Muscle of back (tissue), 11 donors: ENCODE results near the gene TIMELESS. TPM values are rescaled to one million over a fixed set of nuclear protein-coding genes. Genes with fewer than 3 reads are reported as not detected.
"Not testable (repeated sequence)": the region's sequence is repeated elsewhere in the genome, so short reads cannot be mapped to it uniquely, and the experiment has no call there.

Experiments
- DNase-seq, 3 donors: peaks; one replicate each; pipeline versions ENCODE4 v3.0.0 to v3.0.0-alpha.2; 2013
- polyA plus RNA-seq, 10 donors: library from polyadenylated mRNA; unstranded; fragments of 120-200 nt; gene quantifications; one replicate each; pipeline ENCODE4 v1.2.1, GENCODE V29; 2013; ENCODE audit not compliant: insufficient read length in 10 of 10

TIMELESS gene
- polyA plus RNA-seq, 10 donors = 11.5 to 22.6 (median 14.6) TPM

- DNase-seq = peak; percentile 93 to 97 (median 96)
Observed at GRCh38 chr12:56468216-56469006, 19.2 kb upstream of the TIMELESS start, which contains the start of gene SPRYD4. Gene SPRYD4, plus strand, starts transcription at chr12:56468578. Its CDS starts 14 bp downstream, at chr12:56468592.

- DNase-seq = no peak
Observed at GRCh38 chr12:56462565-56462964, 13.3 kb upstream of the TIMELESS start.

GRCh38 chr12:56461235-56462159, 12.3 kb upstream of the TIMELESS start:
- no peak for DNase-seq

GRCh38 chr12:56457817-56458216, 8.6 kb upstream of the TIMELESS start:
- DNase-seq = no peak

GRCh38 chr12:56454557-56454956, 5.3 kb upstream of the TIMELESS start, which contains the start of gene MIP:
Gene MIP, minus strand, starts transcription at chr12:56454657. Its CDS starts 44 bp downstream, at chr12:56454613.
- no peak for DNase-seq

GRCh38 chr12:56451147-56451546, 1.9 kb upstream of the TIMELESS start:
- no peak for DNase-seq

- DNase-seq = no peak
Observed at GRCh38 chr12:56450241-56450640, 1.0 kb upstream of the TIMELESS start.

GRCh38 chr12:56449622-56449984, 377 bp upstream of the TIMELESS start:
- DNase-seq = no peak

GRCh38 chr12:56443208-56443607, 6.0 kb downstream of the TIMELESS start:
- DNase-seq = not testable (repeated sequence)

- DNase-seq = no peak
Observed at GRCh38 chr12:56437430-56438176, 11.6 kb downstream of the TIMELESS start.

GRCh38 chr12:56434828-56435227, 14.4 kb downstream of the TIMELESS start:
- DNase-seq = no peak

- DNase-seq = no peak
Observed at GRCh38 chr12:56431850-56432249, 17.4 kb downstream of the TIMELESS start.

GRCh38 chr12:56431288-56431687, 17.9 kb downstream of the TIMELESS start:
- DNase-seq = no peak

- DNase-seq = no peak
Observed at GRCh38 chr12:56425940-56426438, 23.2 kb downstream of the TIMELESS start.

GRCh38 chr12:56425193-56425592, 24.0 kb downstream of the TIMELESS start:
- no peak for DNase-seq

- DNase-seq = no peak
Observed at GRCh38 chr12:56420411-56420810, 28.8 kb downstream of the TIMELESS start.

GRCh38 chr12:56417739-56418138, 31.5 kb downstream of the TIMELESS start:
- no peak for DNase-seq

- no peak for DNase-seq
Observed at GRCh38 chr12:56414401-56414800, 34.8 kb downstream of the TIMELESS start.

- no peak for DNase-seq
Observed at GRCh38 chr12:56413392-56413791, 35.8 kb downstream of the TIMELESS start.

GRCh38 chr12:56411781-56412639, 37.2 kb downstream of the TIMELESS start:
- DNase-seq = no peak

- no peak for DNase-seq
Observed at GRCh38 chr12:56410768-56411167, 38.5 kb downstream of the TIMELESS start.
